DND-41 (cell line): Measurements from ENCODE around the gene WNK2.
"Not testable (repeated sequence)": the region's sequence is repeated elsewhere in the genome, so short reads cannot be mapped to it uniquely, and the experiment has no call there.

Experiments
- ATAC-seq: fragments of 200-7000 bp; cut with Tn5 transposase; 3 replicates; pipeline ENCODE4 v1.9.1; 2021; ENCODE audit warnings: low read depth; ENCODE audit not compliant: insufficient read depth
- DNase-seq: peaks from one replicate; pipeline ENCODE4 v3.0.0-alpha.2; 2020
- H2AFZ ChIP-seq: 2 replicates; pipeline ENCODE4 v1.6.0; 2012; ENCODE audit warnings: low read depth, low read length
- H3K27ac ChIP-seq: 2 replicates; pipeline ENCODE4 v1.5.1; 2012; ENCODE audit warnings: low read length, inconsistent platforms
- H3K27me3 ChIP-seq: fragments of 200-600 bp; sonication (generic); 2 replicates; pipeline ENCODE4 v1.6.0; 2012; ENCODE audit warnings: low read length, mild to moderate bottlenecking, inconsistent platforms; ENCODE audit not compliant: insufficient read depth, poor library complexity
- H3K36me3 ChIP-seq: 2 replicates; pipeline ENCODE4 v1.5.1; 2012; ENCODE audit warnings: low read length, inconsistent platforms; ENCODE audit not compliant: insufficient read depth
- H3K4me1 ChIP-seq: 2 replicates; pipeline ENCODE4 v1.5.1; 2012; ENCODE audit warnings: mild to moderate bottlenecking, low read length; ENCODE audit not compliant: insufficient read depth
- H3K4me2 ChIP-seq: 2 replicates; pipeline ENCODE4 v1.6.0; 2012; ENCODE audit warnings: mild to moderate bottlenecking, moderate library complexity, low read length, inconsistent platforms; ENCODE audit not compliant: insufficient read depth
- H3K4me3 ChIP-seq, 2 experiments: fragments of 200-600 bp in 1 of 2; shearing (Covaris generic) in 1 of 2; 2 replicates each; pipeline ENCODE4 v1.5.1; 2012 to 2016; ENCODE audit warnings: inconsistent platforms in 2 of 2, low read length in 2 of 2, mild to moderate bottlenecking in 2 of 2, low read depth in 1 of 2, moderate library complexity in 1 of 2
- H3K79me2 ChIP-seq: 2 replicates; pipeline ENCODE4 v1.6.0; 2012; ENCODE audit warnings: low read length, inconsistent platforms; ENCODE audit not compliant: insufficient read depth
- H3K9ac ChIP-seq: 2 replicates; pipeline ENCODE4 v1.6.0; 2012; ENCODE audit warnings: low read depth, mild to moderate bottlenecking, inconsistent platforms, low read length, moderate library complexity
- H3K9me3 ChIP-seq: 2 replicates; pipeline ENCODE4 v1.5.1; 2012; ENCODE audit warnings: low read length, moderate library complexity, mild to moderate bottlenecking, inconsistent platforms; ENCODE audit not compliant: insufficient read depth, severe bottlenecking
- H4K20me1 ChIP-seq: 2 replicates; pipeline ENCODE4 v1.6.0; 2012; ENCODE audit warnings: low read length; ENCODE audit not compliant: insufficient read depth
- EZH2 ChIP-seq: IDR thresholded peaks from 3 replicates; pipeline ENCODE4 v1.6.1; 2012; ENCODE audit warnings: borderline replicate concordance, low read depth, mild to moderate bottlenecking, moderate library complexity, low read length, inconsistent platforms; ENCODE audit not compliant: severe bottlenecking
- TF ChIP-seq, protein P1 (sequence below): IDR thresholded peaks from 2 replicates; pipeline ENCODE4 v1.5.1; 2012; ENCODE audit warnings: borderline replicate concordance, low read length, moderate library complexity, mild to moderate bottlenecking; ENCODE audit not compliant: poor library complexity, severe bottlenecking; ENCODE audit errors: extremely low read depth

WNK2 gene

DNA sequence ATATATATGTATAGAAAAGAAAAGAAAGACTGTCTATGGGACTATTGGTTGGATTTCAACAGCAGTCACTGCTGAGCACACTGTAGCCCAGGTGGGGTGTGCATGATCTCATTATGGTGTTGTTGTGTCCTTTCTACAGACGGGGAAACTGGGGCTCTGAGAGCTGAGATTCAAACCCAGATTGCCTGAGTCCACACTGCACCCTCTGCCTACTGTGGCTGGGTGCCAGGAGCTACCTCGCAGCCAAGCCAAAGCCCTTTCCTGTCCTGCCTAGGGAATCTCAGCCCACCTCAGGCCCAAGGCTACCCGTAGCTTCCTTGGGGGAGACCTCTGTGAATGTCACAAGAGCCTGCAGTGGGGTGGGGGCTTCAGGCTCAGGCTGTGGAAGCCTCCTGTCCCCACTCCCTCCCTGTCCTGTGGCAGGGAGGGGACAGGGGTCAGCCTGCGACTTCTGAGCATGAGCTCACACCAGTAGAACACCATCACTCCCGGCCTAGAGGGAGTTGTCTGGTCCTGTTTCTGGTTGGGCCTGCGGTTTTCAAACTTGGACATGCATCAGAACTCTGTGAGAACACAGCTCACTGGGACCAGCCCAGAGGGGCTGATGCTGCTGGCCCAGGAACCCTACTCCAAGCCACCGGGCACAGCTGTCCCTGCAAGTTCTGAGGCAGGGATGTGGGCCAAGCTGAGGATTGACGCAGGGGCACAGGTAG is 42.0 kb upstream of the WNK2 start:
- TF ChIP-seq, protein P1, sequence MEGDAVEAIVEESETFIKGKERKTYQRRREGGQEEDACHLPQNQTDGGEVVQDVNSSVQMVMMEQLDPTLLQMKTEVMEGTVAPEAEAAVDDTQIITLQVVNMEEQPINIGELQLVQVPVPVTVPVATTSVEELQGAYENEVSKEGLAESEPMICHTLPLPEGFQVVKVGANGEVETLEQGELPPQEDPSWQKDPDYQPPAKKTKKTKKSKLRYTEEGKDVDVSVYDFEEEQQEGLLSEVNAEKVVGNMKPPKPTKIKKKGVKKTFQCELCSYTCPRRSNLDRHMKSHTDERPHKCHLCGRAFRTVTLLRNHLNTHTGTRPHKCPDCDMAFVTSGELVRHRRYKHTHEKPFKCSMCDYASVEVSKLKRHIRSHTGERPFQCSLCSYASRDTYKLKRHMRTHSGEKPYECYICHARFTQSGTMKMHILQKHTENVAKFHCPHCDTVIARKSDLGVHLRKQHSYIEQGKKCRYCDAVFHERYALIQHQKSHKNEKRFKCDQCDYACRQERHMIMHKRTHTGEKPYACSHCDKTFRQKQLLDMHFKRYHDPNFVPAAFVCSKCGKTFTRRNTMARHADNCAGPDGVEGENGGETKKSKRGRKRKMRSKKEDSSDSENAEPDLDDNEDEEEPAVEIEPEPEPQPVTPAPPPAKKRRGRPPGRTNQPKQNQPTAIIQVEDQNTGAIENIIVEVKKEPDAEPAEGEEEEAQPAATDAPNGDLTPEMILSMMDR, result no peak
- no peak for TF ChIP-seq EZH2
- no peak overlapping the region for H3K27ac ChIP-seq
- H3K4me3 ChIP-seq, result no peak overlapping the region
- no peak for ATAC-seq
- DNase-seq, result no peak
- H3K9ac ChIP-seq, result no peak overlapping the region
- no peaks in the 10 kb centered on the region for H4K20me1 ChIP-seq
- H3K27me3 ChIP-seq, result no peaks in the 10 kb centered on the region
- peaks cover 20% of the 10 kb centered on the region for H3K4me1 ChIP-seq
- no peaks in the 10 kb centered on the region for H3K9me3 ChIP-seq
- no peak overlapping the region for H3K4me2 ChIP-seq
- no peak overlapping the region for H2AFZ ChIP-seq
- no peaks in the 10 kb centered on the region for H3K36me3 ChIP-seq
- H3K79me2 ChIP-seq, result no peaks in the 10 kb centered on the region

DNA sequence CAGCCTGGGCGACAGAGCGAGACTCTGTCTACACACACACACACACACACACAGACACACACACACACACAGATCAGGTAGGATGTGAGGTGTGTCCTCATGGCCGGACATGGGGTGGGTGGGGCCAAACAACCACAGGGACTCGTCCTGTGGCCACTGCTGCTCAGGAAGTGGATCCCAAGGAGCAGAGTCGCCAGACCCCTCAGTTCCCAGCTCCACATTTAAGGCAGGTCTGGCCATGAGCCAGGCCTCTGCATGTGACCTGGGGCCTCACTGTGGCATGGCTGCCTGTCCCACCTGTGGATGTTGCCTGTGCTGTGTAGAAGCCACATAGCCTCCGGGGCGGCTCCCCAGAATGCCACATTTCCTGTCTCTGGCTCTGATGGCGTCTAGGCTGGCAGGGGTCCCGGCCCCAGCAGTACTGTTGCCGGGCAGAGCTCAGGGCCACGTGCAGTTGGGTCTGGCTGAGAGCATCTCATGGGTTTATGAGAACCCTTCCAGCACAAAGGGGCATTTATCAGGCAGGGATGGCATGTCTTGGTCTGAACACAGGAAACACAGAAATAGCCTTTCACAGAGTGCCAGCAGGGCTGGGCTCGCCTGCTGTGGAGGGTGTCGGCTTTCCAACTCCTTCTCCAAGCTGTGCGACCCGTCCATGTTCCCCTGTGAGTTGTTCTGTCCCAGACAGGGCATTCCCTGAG is 40.0 kb upstream of the WNK2 start:
- H3K27ac ChIP-seq, result peak overlapping the region; percentile 77
- DNase-seq, result peak; percentile 86

DNA sequence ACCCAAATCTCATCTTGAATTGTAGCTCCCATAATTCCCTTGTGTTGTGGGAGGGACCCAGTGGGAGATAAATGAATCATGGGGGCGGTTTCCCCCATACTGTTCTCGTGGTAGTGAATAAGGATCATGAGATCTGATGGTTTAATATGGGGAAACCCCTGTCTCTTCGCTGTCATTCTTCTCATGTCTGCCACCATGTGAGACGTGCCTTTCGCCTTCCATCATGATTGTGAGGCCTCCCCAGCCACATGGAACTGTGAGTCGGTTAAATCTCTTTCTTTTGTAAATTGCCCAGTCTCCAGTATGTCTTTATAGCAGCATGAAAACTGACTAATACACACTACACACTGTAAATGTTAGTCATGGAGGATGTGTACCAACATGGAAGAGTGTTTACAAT is 37.2 kb upstream of the WNK2 start:
- H3K4me2 ChIP-seq, result not testable (repeated sequence)

More for the DNA sequence above, 40.0 kb upstream of the WNK2 start:
- H3K27me3 ChIP-seq, result no peaks in the 10 kb centered on the region
- no peaks in the 10 kb centered on the region for H3K79me2 ChIP-seq
- no peak for TF ChIP-seq EZH2
- TF ChIP-seq, protein P1, result no peak
- H3K36me3 ChIP-seq, result no peaks in the 10 kb centered on the region
- H2AFZ ChIP-seq, result peak overlapping the region; percentile 82
- peaks cover 20% of the 10 kb centered on the region for H3K4me1 ChIP-seq
- H3K9me3 ChIP-seq, result no peaks in the 10 kb centered on the region
- peak overlapping the region in 1 of 2 experiments; percentile 12; a peak in 1 of 4 replicates for H3K4me3 ChIP-seq
- ATAC-seq, result peak; percentile 99
- peak overlapping the region; percentile 46; the same call in 1 of the 2 replicates for H3K4me2 ChIP-seq
- H3K9ac ChIP-seq, result peak overlapping the region; percentile 38
- no peaks in the 10 kb centered on the region for H4K20me1 ChIP-seq

DNA sequence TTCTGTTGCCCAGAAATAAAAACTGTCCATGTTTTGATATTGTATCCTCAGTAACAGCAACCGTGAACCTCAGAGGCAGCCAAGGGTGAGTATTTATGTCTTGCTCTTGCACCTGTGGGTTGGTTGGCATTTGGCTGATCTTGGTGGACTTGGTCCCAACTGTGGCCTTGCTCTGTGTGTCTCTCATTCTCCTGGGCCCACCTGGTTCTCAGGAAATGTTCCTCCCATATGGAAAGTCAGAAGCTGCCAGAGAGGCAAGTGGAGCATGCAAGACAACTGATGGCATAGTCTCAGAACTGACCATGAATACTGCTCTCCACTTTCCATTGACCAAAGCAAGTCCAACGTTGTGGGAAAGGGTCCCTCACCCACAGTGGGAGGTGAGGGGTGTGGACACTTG is 36.3 kb upstream of the WNK2 start:
- no peak overlapping the region for H3K27ac ChIP-seq
- ATAC-seq (no peak), DNase-seq (no peak)
- no peaks in the 10 kb centered on the region for H3K9me3 ChIP-seq
- no peak for TF ChIP-seq EZH2
- TF ChIP-seq, protein P1, result no peak
- no peak overlapping the region for H2AFZ ChIP-seq
- H3K36me3 ChIP-seq, result no peaks in the 10 kb centered on the region
- no peaks in the 10 kb centered on the region for H4K20me1 ChIP-seq
- H3K4me1 ChIP-seq, result peaks cover 20% of the 10 kb centered on the region
- H3K4me2 ChIP-seq, result no peak overlapping the region
- H3K9ac ChIP-seq, result no peak overlapping the region
- no peak overlapping the region for H3K4me3 ChIP-seq
- no peaks in the 10 kb centered on the region for H3K27me3 ChIP-seq
- no peaks in the 10 kb centered on the region for H3K79me2 ChIP-seq

More for the DNA sequence above, 37.2 kb upstream of the WNK2 start:
- H3K9me3 ChIP-seq, H4K20me1 ChIP-seq, DNase-seq, H3K27me3 ChIP-seq, H3K36me3 ChIP-seq, H3K9ac ChIP-seq, ATAC-seq, H2AFZ ChIP-seq, H3K79me2 ChIP-seq, H3K4me3 ChIP-seq, H3K27ac ChIP-seq: not testable (repeated sequence)
- H3K4me1 ChIP-seq, result peaks cover 20% of the 10 kb centered on the region
